GM19025 (cell line): ENCODE measurements around the gene KRT35.

Experiments used
- ATAC-seq: cut with Tn5 transposase; IDR thresholded peaks from one replicate; pipeline ENCODE4 v1.9.1; 2021; ENCODE audit warnings: mild to moderate bottlenecking, low read depth, moderate library complexity; ENCODE audit not compliant: unreplicated experiment

KRT35 gene

DNA sequence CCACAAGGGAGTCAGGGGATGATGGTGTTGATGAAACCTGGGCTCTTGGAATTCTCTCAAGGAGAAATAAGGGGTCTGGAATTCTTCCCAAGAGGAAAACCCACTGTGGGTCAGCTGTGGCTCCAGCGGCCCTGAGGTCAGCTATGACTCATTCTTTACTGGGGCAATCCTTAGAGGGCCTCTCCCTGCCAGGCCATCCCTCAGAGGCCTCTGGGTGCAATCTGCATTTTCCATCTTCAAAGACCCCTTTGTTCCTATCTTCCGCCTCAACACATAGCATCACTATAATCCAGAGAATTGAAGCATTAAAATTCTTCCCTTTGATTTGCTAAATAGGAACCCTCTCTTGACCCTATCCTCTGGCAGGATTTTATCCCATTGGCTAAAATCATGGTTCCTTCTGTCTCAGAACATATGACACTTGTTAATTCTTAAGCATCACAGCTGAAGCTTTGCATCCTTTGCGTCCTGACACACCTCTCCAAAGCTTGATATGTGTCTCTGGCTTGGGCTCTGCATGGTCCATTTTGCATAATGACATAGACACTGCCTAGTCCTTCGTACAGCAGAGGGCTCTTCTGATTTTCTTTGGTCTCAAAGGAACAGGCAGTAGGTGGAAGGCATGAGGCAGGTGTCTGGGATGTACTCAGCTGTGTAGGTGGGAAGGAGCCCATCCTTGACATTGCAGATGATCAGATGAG, 52.2 kb downstream of the KRT35 start:
- no peak for ATAC-seq
